ENCODE data around the gene CD180. TPM values are rescaled to one million over a fixed set of nuclear protein-coding genes. Genes with fewer than 3 reads are reported as not detected.

CD180 gene
- total RNA-seq, 1 donor from 2014 or later, result 4.9 TPM

DNA sequence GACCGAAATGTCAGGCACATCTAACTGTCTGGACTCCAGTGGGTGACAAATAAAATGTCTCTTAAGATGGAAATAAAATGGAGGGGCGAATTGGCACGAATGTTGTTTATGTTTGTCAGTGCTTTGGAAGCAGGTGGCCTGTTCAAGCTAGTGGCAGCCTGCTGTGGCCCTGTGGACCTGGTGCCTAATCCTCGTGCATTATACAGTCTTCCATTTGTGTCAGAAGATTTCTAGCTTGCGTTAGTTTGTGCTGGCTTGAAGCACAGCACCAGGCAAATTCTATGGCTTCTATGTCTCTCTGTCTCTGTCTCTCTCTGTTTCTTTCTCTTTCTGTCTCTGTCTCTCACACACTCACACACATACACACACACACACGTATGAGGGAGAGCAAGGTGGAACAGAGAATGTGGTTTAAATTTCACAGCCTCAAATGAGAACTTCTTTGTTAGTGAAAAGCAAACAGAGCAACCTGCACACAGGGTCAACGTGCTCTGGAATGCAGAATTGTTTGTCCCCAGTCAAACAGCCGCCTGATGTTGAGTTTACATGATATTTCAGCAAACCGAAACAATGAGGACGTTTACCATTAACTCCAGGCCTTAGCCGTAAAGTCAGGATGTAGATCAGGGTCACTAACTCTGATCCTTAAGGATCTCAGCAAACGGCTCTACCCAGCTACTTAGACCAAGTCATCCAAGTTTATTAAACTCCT lies 39.0 kb upstream of the CD180 start:
- H3K27ac ChIP-seq, result peak overlapping the region; percentile 70
- TF ChIP-seq CTCF (IDR thresholded peaks at IDR 0.05), result no peak
- no peaks in the 10 kb centered on the region for H3K9me3 ChIP-seq
- H3K4me3 ChIP-seq, result no peak overlapping the region
- DNase-seq, result no peak
- no peaks in the 10 kb centered on the region for H3K27me3 ChIP-seq (ENCODE audit: low read depth)
- peaks cover 21% of the 10 kb centered on the region for H3K4me1 ChIP-seq
- no peaks in the 10 kb centered on the region for H3K36me3 ChIP-seq
- intact Hi-C loops (cut with DNase I), result no loop called here
- peak; percentile 9 to 54 for ATAC-seq

DNA sequence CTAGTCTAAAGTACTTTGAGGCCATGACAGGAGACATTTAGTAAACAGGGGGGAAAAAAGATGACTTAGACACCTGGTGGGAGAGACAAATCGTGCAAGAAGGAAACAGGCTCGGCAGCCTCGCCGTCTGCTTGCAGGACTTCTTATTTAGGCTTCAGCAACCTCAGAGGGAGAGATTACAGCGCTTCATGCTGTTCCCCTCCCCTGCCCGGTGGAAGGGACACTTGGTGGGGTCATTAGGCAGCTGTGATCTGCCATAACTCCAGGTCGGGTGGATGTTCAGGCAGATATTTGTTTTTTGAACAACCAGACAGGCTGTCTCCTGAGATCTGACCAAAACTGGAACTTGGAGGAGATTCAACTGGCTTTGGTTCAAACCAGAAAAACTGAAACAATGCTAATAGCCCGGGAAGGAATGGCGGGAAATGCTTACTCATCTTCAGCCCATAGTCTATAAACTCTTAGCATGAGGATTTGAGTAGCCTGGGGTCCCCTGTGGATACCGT lies 38.1 kb upstream of the CD180 start:
- TF ChIP-seq CTCF (IDR thresholded peaks at IDR 0.05), result peak; percentile 7
- Histone ChIP-seq H3K27ac (peak overlapping the region; percentile 70), H3K27me3 (ENCODE audit: low read depth) (no peaks in the 10 kb centered on the region), H3K36me3 (no peaks in the 10 kb centered on the region), H3K4me3 (peak overlapping the region; percentile 36), H3K4me1 (peaks cover 21% of the 10 kb centered on the region), H3K9me3 (no peaks in the 10 kb centered on the region)
- DNase-seq (peak; percentile 52), ATAC-seq (peak; percentile 54 to 63)
- intact Hi-C loops (cut with DNase I), result no loop called here

GRCh38 chr5:67233075-67233474 lies 36.5 kb upstream of the CD180 start:
- Histone ChIP-seq H3K27ac (no peak overlapping the region), H3K9me3 (no peaks in the 10 kb centered on the region), H3K4me3 (no peak overlapping the region), H3K36me3 (no peaks in the 10 kb centered on the region), H3K27me3 (ENCODE audit: low read depth) (no peaks in the 10 kb centered on the region), H3K4me1 (peaks cover 21% of the 10 kb centered on the region)
- intact Hi-C loops (cut with DNase I), result no loop called here
- no peak for ATAC-seq
- TF ChIP-seq CTCF (IDR thresholded peaks at IDR 0.05), result no peak
- DNase-seq, result no peak

DNA sequence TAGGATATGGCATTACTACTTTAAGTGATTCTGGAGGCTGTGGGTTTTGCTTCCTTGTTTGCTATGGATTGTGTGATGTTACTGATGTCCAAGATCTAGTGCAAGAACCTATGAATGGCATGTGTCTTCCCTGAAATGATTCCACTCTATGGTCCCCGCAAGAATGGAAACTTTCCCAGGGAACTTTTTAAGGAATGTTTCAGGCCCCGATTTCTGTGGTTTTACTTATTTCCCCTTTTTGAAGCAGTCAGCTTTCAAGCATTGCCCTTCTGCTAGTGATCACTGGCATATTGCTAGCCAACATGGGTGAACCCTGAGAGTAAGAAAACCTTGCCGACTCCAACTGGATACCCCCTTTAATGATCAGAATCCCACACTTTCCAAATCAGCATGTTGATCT lies 26.6 kb upstream of the CD180 start:
- no peak for DNase-seq
- Histone ChIP-seq H3K27me3 (ENCODE audit: low read depth) (no peaks in the 10 kb centered on the region), H3K9me3 (no peaks in the 10 kb centered on the region), H3K36me3 (no peaks in the 10 kb centered on the region), H3K4me3 (no peak overlapping the region), H3K27ac (no peak overlapping the region), H3K4me1 (peaks cover 9% of the 10 kb centered on the region)
- intact Hi-C loops (cut with DNase I), result no loop called here
- TF ChIP-seq CTCF (IDR thresholded peaks at IDR 0.05), result no peak
- ATAC-seq, result no peak

DNA sequence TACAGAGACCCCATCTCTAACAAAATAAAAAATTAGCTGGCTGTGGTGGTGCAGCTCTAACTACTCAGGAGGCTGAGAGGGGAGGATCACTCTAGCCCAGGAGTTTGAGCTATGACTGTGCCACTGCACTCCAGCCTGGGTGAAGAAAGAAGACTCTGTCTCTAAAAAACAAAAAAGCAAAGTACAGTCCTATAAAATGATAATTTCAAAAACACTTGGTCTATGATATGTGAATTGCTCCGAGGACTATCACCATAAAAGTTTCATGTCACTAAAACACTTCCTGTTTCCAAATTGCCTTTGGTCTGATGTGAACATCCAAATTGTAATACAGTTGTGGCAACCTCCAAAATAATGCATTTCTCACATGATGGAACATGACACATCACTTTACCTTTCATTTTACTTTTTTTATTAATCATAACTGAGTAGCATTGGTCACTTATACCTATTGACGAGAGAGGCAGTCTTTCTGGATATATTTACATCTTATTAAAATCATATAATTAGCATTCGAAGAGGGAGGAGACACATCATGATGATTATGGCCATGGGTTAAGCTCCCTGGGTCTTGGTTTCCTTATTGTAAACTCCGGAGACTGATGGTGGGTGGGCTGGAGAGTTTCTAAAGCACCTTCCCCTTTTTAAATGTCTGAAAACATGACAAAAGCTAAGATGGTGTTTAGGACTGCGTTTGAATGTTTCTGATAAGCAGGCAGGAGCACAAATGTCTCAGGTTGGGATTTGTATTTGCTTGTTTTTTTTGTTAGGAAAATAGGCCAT lies 25.8 kb upstream of the CD180 start:
- H3K4me3 ChIP-seq, result no peak overlapping the region
- H3K27ac ChIP-seq, result peak overlapping the region; percentile 52
- intact Hi-C loops (cut with DNase I), result no loop called here
- DNase-seq (no peak), ATAC-seq (peak; percentile 33 to 59)
- peaks cover 9% of the 10 kb centered on the region for H3K4me1 ChIP-seq
- no peaks in the 10 kb centered on the region for H3K9me3 ChIP-seq
- H3K27me3 ChIP-seq (ENCODE audit: low read depth), result no peaks in the 10 kb centered on the region
- H3K36me3 ChIP-seq, result no peaks in the 10 kb centered on the region
- TF ChIP-seq CTCF (IDR thresholded peaks at IDR 0.05), result no peak
